H1 (cell line): ENCODE measurements around the gene EYA4. TPM values are rescaled to one million over a fixed set of nuclear protein-coding genes. Genes with fewer than 3 reads are reported as not detected.

Experiments
- BCL11A ChIP-seq, 2 experiments: IDR thresholded peaks; one replicate each; pipeline ENCODE4 v1.6.1; 2011; ENCODE audit warnings: low read depth in 2 of 2, low read length in 2 of 2, mild to moderate bottlenecking in 2 of 2
- CHD1 ChIP-seq: IDR thresholded peaks from 2 replicates; pipeline ENCODE4 v1.6.1; 2012; ENCODE audit warnings: low read depth, low read length, improper control_type of control experiment
- CHD2 ChIP-seq: IDR thresholded peaks from 2 replicates; pipeline ENCODE4 v1.6.1; 2012; ENCODE audit warnings: low read length, improper control_type of control experiment
- CHD7 ChIP-seq: fragments of 300-600 bp; sonication (generic); IDR thresholded peaks from 2 replicates; pipeline ENCODE4 v1.7.1; 2012; ENCODE audit warnings: low read length, moderate library complexity, mild to moderate bottlenecking, inconsistent platforms; ENCODE audit not compliant: insufficient replicate concordance
- NANOG ChIP-seq: IDR thresholded peaks from 2 replicates; pipeline ENCODE4 v1.6.1; 2011; ENCODE audit warnings: low read length, low read depth, mild to moderate bottlenecking, inconsistent platforms; ENCODE audit not compliant: insufficient read depth, poor library complexity, severe bottlenecking
- PHF8 ChIP-seq: fragments of 200-600 bp; sonication (generic); conservative IDR thresholded peaks from 2 replicates; pipeline ENCODE4 v1.7.1; 2012; ENCODE audit warnings: low read depth, mild to moderate bottlenecking, inconsistent platforms, low read length, moderate library complexity
- polyA plus RNA-seq, 7 experiments: library from polyadenylated mRNA; depleted of rRNA in 3 of 7; stranded (reverse) in 5 of 7; unstranded in 2 of 7; fragments of >200 nt in 5 of 7; fragments of 200-250 nt in 2 of 7; gene quantifications; 1 replicate in 5 of 7; 2 replicates in 1 of 7; 4 replicates in 1 of 7; pipeline versions ENCODE4 v1.2.1 to v1.2.3, GENCODE V29; 2011 to 2013; ENCODE audit warnings: missing spikeins in 2 of 7, mixed read lengths in 2 of 7
- total RNA-seq: library from RNA; stranded (reverse); fragmentation: NEBNext Ultra II Directional; extraction: Animal tissue kit (Norgen Biotek cat#: 25700); gene quantifications from 2 replicates; pipeline ENCODE4 v1.2.1, GENCODE V29; 2021
- TF ChIP-seq, protein P1 (sequence below), 3 experiments: IDR thresholded peaks; 1 replicate in 2 of 3; 2 replicates in 1 of 3; pipeline versions ENCODE4 v1.5.1 to v1.6.1; 2011; ENCODE audit warnings: low read length in 3 of 3, mild to moderate bottlenecking in 3 of 3, inconsistent platforms in 2 of 3, low read depth in 1 of 3, moderate library complexity in 1 of 3; ENCODE audit not compliant: insufficient read depth in 1 of 3; ENCODE audit errors: control extremely low read depth in 1 of 3

The EYA4 gene
- total and polyA plus RNA-seq, 2 of the 8 experiments (the other 6 are each of a cell fraction or from before 2014, with no cell fraction given) = 0.06 to 0.17 TPM

GRCh38 chr6:133418108-133418507, 177.0 kb downstream of the EYA4 start (continued):
- TF ChIP-seq CHD7 = no peak
- TF ChIP-seq NANOG = no peak
- TF ChIP-seq, protein P1, sequence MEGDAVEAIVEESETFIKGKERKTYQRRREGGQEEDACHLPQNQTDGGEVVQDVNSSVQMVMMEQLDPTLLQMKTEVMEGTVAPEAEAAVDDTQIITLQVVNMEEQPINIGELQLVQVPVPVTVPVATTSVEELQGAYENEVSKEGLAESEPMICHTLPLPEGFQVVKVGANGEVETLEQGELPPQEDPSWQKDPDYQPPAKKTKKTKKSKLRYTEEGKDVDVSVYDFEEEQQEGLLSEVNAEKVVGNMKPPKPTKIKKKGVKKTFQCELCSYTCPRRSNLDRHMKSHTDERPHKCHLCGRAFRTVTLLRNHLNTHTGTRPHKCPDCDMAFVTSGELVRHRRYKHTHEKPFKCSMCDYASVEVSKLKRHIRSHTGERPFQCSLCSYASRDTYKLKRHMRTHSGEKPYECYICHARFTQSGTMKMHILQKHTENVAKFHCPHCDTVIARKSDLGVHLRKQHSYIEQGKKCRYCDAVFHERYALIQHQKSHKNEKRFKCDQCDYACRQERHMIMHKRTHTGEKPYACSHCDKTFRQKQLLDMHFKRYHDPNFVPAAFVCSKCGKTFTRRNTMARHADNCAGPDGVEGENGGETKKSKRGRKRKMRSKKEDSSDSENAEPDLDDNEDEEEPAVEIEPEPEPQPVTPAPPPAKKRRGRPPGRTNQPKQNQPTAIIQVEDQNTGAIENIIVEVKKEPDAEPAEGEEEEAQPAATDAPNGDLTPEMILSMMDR (IDR thresholded peaks at IDR 0.05; ENCODE audit: control extremely low read depth in 1 of 3, insufficient read depth in 1 of 3, low read depth in 1 of 3, low read length in 3 of 3) = no peak
- TF ChIP-seq CHD2 = no peak
- no peak for TF ChIP-seq CHD1
- TF ChIP-seq PHF8 = no peak
- no peak for TF ChIP-seq BCL11A (IDR thresholded peaks at IDR 0.05; ENCODE audit: low read depth in 2 of 2, low read length in 2 of 2)
- TF ChIP-seq, all 59 proteins: peak for 0
